ENCODE results near the gene KIR3DL3. TPM values are rescaled to one million over a fixed set of nuclear protein-coding genes. Genes with fewer than 3 reads are reported as not detected.
"Not testable (repeated sequence)": the region's sequence is repeated elsewhere in the genome, so short reads cannot be mapped to it uniquely, and the experiment has no call there.

Gene KIR3DL3
- total RNA-seq, 1 donor from 2014 or later = not detected

GRCh38 chr19:54704928-54705327 is 19.3 kb upstream of the KIR3DL3 start:
- H3K4me3 ChIP-seq (ENCODE audit: low read depth, low read length) = no peak overlapping the region
- no peaks in the 10 kb centered on the region for H3K36me3 ChIP-seq (ENCODE audit: control insufficient read depth, insufficient read depth, low read length)
- no peak for DNase-seq (ENCODE audit: low read depth)
- TF ChIP-seq CTCF (IDR thresholded peaks at IDR 0.05; ENCODE audit: insufficient read depth, low read length, severe bottlenecking) = no peak
- no peak for FAIRE-seq
- no peaks in the 10 kb centered on the region for H3K27me3 ChIP-seq (ENCODE audit: control insufficient read depth, insufficient read depth, low read length)

- TF ChIP-seq CTCF (IDR thresholded peaks at IDR 0.05; ENCODE audit: insufficient read depth, low read length, severe bottlenecking) = no peak
- no peaks in the 10 kb centered on the region for H3K27me3 ChIP-seq (ENCODE audit: control insufficient read depth, insufficient read depth, low read length)
- H3K4me3 ChIP-seq (ENCODE audit: low read depth, low read length) = no peak overlapping the region
- H3K36me3 ChIP-seq (ENCODE audit: control insufficient read depth, insufficient read depth, low read length) = no peaks in the 10 kb centered on the region
- DNase-seq (ENCODE audit: low read depth) (no peak), FAIRE-seq (no peak)
These were observed 16.3 kb upstream of the KIR3DL3 start for GRCh38 chr19:54707962-54708361.

GRCh38 chr19:54708781-54709180 is 15.5 kb upstream of the KIR3DL3 start:
- FAIRE-seq = no peak
- no peak overlapping the region for H3K4me3 ChIP-seq (ENCODE audit: low read depth, low read length)
- TF ChIP-seq CTCF (IDR thresholded peaks at IDR 0.05; ENCODE audit: insufficient read depth, low read length, severe bottlenecking) = no peak
- H3K36me3 ChIP-seq (ENCODE audit: control insufficient read depth, insufficient read depth, low read length) = no peaks in the 10 kb centered on the region
- DNase-seq (ENCODE audit: low read depth) = no peak
- no peaks in the 10 kb centered on the region for H3K27me3 ChIP-seq (ENCODE audit: control insufficient read depth, insufficient read depth, low read length)

- TF ChIP-seq CTCF (IDR thresholded peaks at IDR 0.05; ENCODE audit: insufficient read depth, low read length, severe bottlenecking) = no peak
- FAIRE-seq = no peak
- no peak for DNase-seq (ENCODE audit: low read depth)
- no peaks in the 10 kb centered on the region for H3K27me3 ChIP-seq (ENCODE audit: control insufficient read depth, insufficient read depth, low read length)
- H3K36me3 ChIP-seq (ENCODE audit: control insufficient read depth, insufficient read depth, low read length) = no peaks in the 10 kb centered on the region
- H3K4me3 ChIP-seq (ENCODE audit: low read depth, low read length) = no peak overlapping the region
These were observed 14.9 kb upstream of the KIR3DL3 start for GRCh38 chr19:54709212-54709948.

GRCh38 chr19:54709956-54710355 is 14.3 kb upstream of the KIR3DL3 start:
- H3K27me3 ChIP-seq (ENCODE audit: control insufficient read depth, insufficient read depth, low read length); DNase-seq (ENCODE audit: low read depth); H3K4me3 ChIP-seq (ENCODE audit: low read depth, low read length); H3K36me3 ChIP-seq (ENCODE audit: control insufficient read depth, insufficient read depth, low read length); FAIRE-seq: not testable (repeated sequence)

GRCh38 chr19:54724644-54725043 is 402 bp downstream of the KIR3DL3 start:
- H3K27me3 ChIP-seq (ENCODE audit: control insufficient read depth, insufficient read depth, low read length) = no peaks in the 10 kb centered on the region
- no peak for FAIRE-seq
- no peak for DNase-seq (ENCODE audit: low read depth)
- H3K4me3 ChIP-seq (ENCODE audit: low read depth, low read length) = no peak overlapping the region
- no peaks in the 10 kb centered on the region for H3K36me3 ChIP-seq (ENCODE audit: control insufficient read depth, insufficient read depth, low read length)
- TF ChIP-seq CTCF (IDR thresholded peaks at IDR 0.05; ENCODE audit: insufficient read depth, low read length, severe bottlenecking) = no peak
